ENCODE data around the gene C2orf72.
"Not testable (repeated sequence)": the region's sequence is repeated elsewhere in the genome, so short reads cannot be mapped to it uniquely, and the experiment has no call there.

C2orf72 gene

DNA sequence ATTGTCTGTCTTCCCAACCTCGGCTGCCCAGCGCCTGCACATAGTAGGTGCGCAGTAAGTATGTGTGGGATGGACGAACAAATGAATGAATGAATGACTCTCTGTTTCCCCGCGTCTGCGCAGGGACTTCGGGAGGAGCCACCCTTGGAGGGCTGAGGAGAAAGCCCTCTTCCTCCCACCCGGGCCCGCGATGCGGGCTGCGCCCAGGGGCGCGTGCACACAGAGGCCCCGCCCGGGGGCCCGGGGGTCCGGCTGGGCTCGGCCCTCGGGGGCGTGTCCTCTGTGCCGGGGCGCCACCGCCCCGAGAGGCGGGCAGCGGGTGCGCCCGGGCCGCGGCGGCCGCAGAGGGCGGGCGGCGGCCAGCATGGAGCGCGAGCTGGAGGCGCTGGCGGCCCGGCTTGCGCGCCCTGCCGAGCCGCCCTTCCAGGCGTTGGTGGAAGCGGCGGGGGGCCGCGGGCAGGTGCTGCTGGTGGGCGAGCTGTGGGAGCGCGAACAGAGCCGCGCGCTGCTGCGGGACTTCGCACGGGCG is at the start of gene C2orf72:
Gene C2orf72, plus strand, starts transcription at position 322 of the 529 bp plus-strand sequence. Its CDS starts 43 bp downstream, at position 365.
- DNase-seq: no peak

DNA sequence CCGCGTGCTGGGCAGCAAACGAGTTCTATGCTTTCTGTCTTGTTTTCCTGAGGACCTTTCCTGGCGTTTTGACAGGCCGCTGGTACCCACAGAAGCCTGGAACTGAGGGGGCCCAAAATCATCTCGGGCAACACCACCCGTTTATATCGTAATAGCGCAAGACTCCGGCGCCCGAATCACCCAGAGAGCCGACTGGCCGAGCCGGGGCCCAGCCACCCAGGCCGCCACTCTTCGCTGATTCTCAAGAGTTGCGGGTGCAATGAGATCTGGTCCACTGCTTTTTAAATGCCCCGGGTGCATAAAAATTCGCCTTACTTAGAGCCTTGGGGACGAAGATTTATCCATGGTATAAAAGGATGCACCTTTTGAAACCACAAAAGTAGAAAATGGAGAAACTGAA is 47.6 kb upstream of the C2orf72 start:
- no peak for DNase-seq

DNA sequence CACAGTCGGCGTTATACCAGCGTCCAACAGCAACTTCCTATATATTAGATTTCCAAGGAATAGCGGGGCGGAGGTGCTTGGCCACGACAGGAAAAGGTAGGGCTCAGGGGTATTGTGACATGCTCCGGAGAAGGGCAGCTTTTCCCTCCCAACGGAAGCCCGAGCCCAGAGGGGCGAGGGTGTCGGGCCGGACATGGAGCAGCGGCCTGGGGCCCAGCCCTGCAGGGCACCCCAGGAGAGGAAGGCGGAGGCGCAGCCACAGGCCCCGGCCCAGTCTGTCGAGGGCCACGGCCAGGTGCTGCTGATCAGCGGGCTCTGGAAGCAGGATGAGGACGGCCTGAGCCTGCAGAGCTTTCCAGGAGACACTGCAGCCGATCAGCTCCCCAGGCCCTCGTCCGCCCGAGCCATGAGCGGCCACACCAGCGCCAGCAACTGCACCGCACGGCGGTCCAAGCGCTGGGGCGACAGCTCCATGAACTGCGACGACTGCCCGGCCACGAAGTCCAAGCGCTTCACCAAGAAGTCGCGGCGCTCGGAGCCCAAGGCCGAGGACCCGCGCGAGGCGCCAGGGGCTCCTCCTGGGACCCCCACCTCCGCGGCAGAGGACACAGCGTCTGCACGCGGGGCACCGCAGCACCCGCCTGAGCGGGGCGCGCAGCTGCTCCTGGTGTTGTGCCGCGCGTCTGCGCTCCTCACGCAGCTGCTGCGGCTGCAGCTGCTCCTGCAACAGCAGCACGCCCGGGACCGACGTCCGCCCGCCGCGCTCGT is 47.0 kb upstream of the C2orf72 start:
- DNase-seq: no peak

DNA sequence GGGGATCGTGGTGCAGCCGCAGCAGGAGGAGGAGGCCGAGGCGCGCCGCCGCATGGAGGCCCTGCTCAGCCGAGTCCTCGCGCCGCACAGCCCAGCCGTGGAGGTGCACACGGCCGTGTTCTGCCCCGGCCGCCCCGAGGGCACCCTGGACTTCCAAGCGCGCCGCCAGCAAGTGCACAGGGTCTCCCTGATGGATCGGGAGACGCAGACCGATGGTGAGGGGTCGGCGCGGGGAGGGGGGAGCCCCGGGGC is 46.5 kb upstream of the C2orf72 start:
- DNase-seq: no peak

DNA sequence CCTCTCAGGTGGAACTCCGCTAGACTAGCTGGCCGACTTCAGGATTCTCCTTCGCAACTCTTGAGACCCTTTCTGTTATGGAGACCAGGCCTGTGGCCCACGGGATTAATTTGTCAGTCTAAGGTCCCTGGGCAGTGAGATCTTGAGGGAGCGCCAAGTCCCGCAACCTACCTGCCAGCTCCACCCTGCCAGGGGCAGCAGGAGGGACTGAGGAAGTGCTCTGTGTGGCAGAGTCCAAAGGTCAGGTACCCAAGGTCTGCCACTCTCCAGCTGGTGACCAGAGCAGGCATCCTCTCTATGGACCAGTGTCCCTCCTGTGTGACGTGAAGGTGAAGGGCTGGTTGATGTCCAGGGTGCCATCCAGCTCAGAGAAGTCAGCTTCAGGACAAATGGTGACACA is 45.7 kb upstream of the C2orf72 start:
- DNase-seq: no peak

DNA sequence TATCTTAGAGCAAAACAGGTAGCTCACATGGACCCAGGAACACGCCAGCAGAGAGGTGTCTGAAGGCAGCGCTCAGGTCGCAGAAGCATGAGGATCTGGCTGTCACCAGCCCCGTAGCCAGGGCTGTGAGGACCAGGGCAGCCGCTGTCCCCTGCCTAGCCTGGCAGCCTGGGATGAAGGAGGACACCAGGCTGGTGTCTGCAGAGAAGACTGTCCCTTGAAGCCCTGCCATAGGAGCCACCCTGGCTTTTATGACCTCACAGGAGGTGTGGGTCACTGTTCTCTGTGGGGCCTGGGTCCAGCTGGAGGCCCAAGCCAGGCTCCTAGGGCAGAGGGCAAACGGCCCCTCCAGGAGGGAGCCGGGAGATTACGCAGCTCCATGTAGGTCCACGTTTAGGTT is 41.5 kb upstream of the C2orf72 start, which contains the start of gene SPATA3:
Gene SPATA3, plus strand, starts transcription at position 301 of the 400 bp plus-strand sequence. CDS start 113 bp downstream, outside the sequence.
- DNase-seq: no peak

DNA sequence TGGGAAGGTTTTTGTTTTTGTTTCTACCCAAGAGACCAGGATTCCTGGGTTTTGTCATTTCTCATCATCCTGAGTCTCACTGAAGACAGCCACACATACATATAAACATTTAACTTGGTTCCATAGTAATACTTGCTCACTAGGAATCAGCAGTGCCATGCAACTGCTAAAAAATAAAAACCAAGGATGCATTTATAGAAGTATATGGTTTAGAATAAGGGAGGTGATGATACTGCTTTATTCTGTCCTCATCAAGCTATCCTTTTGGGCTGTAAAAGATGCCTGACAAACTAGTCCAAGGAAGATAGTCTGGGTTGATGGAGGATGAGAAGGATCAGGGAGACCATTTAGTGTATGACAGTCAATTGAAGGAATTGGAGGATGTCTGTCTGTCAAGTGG is 40.7 kb upstream of the C2orf72 start:
- no peak for DNase-seq

DNA sequence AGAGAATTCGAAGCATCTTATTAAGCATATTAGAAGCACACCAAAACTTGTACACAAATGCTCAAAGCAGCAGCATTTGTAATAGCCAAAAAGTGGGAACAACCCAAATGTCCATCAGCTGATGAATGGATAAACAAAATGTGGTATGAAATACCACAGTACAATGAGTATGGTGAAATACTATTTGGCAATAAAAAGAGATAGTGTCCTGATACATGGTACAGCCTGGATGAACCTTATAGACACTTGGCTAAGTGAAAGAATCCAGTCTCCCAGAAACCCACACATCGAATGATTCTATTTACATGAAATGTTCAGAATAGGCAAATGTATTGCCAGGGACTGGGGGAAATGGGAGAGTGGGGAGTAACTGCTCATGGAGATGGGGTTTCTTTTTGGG is 38.4 kb upstream of the C2orf72 start:
- no peak for DNase-seq

DNA sequence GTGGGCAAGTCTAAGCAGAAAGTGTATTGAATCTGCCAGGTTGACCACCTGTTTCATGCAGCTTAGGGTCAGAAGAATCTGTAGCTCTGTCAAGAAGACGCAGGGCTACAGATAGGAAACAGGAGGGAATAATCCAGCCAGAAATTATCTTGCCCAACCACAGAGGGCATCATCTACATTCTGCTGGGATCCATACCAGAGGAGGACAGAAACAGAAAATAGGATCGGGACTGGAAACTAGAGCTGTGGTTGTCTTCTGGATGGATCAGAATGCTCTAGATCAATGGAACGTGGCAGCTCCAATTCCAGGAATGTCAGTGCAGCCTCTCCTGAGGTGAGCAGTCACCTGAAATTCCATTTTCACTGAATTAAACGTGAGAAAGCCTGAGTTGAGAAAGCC is 37.8 kb upstream of the C2orf72 start:
- DNase-seq: no peak

DNA sequence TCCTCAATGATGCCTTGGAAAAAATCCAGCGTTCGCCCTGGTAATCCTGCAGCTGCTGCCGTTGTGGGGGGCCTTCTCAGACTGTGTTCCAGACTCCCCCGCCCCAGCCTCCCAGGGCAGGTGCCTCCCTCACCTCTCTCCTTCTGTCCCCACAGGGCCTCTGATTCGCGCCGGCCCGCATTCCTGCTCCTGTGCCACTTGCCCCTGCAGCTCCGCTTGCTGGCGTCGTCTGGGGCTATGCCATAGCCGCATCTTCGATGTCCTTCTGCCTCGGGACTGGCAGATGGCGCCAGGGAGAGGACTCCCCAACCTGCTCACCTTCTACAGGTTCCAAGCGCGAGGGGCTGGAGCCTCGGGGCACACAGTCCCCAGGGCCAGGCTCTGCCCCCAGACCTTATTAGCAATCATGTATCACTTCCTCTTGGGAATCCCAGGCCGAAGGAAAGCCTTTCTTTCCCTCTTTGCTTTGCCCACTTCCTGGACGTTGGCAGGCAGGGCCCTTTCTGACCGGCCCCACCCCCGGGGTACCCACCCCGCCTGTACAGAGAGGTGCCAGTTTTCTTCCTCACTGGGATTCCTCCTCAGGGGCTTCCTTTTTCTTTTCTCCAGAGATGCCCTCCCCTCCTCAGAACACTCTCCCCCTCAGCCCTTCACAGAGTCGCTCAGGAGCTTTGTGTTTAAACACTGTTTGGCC is 37.0 kb upstream of the C2orf72 start:
- no peak for DNase-seq

DNA sequence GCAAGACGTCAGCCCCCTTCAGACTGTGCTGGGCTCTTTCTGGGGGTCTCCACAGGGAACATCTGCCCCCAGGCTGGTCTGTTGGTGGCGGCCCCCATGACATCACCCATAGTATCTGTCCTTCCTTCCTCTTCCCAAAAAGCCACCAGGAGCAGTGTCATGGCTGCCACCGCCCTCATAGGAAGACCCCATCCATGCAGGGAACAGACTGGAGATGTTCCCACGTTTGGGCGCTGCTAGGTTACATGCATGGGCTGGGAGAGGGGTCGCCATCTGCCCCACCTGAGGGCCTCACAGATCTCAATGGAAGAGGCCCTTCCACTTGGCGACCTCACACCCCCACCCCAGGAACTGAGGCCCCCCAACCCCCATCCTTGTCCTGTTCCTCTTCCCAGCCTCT is 36.3 kb upstream of the C2orf72 start:
- DNase-seq: no peak

DNA sequence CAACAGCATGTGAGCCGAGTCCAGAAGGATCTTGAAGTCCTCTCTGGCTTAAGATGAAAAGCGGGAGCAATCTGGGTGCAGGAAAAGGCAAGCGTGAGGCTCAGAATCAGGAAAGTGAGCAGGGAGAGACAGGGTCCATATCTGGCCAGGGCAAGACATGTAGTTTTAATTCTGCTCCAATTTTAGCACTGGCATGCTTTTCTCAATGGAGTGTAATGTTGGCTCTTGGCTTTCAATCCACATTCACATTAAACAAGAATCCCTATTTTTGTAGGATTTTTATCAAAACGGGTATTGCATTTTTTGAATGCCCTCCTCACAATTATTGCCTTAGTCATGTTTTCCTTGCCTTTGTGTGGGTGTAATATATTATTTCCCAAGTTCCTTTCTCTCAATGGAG is 35.4 kb upstream of the C2orf72 start:
- no peak for DNase-seq

DNA sequence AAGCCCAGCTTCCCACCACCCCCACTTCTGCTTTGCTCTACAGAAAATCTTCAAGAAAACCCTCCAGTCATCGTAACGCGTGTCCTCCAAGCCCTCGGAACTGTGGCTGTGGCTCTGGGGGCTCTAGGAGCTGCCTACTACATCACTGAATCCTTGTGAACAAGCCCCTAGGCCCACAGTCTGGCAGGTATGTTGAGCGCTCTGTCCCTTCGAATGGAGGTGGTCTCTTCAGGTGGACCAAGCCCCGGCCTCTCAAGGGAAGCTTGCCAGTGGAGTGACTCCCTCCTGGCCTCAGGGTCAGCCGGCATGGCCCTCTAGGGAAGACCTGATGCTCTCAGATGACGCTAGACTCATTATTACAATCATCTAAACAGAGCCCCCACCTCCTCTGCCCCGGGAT is 34.7 kb upstream of the C2orf72 start:
- DNase-seq: no peak

DNA sequence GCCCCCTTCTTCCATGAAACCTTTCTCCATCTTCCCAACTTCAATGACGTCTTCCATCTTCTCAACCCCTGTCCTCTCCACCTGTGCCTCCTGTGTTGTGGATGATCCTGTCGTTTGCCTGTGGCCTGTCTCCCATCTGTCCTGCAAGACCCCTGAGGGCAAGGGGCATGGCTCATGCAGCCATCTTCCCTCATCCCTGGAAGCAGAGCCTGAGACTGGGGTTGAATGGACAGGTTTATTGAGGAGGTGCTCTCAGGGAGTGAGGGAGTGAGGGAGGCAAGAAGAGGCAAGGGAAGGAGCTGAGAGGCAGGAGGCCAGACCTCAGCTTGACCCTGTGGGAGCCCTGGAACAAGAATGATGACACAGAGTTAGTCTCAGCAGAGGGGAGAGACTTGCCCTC is 34.1 kb upstream of the C2orf72 start:
- no peak for DNase-seq

DNA sequence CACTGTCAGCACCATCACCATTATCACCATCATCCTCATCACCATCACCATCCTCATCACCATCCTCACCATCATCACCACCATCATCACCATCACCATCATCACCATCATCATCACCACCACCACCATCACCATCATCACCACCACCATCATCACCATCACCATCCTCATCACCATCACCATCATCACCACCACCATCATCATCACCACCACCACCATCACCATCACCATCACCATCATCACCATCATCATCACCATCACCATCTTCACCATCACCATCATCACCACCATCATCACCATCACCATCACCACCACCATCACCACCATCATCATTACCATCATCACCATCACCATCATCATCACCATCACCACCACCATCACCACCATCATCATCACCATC is 32.4 kb upstream of the C2orf72 start:
- DNase-seq: not testable (repeated sequence)

DNA sequence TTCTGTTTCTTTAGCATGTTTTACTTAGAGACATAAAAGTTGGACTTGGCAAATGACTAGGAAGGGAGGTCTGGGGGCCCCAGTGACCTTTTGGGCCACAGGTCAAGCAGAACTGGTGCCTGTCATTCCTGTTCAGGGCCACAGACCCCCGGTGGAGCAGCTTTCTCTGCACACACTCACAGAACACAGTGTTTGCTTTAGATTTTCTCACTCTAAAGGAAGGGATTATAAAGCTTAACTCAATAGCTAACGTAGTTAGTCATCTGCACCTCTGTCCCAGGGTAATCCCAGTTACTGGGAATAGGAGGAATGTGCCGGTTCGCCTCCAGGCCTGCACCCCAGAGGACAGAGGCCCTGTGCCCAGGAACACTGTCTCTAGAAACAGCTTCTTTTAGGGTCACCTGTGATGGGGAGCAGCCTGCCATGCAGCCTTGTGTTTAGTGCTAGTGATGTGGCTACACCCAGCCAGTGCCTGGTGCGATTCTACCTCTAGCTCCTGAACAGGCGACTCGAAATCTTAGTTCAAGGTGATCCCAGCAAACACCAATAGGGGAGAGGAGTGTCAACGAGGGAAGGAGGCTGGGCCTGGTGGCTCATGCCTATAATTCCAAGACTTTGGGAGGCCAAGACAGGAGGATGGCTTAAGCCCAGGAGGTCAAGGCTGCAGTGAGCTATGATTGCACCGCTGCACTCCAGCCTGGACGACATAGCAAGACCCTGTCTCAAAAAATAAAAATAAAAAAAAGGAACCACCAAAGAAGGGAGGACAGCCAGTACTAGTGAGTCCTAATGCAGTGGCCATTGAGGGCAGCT is 29.8 kb upstream of the C2orf72 start:
- no peak for DNase-seq

DNA sequence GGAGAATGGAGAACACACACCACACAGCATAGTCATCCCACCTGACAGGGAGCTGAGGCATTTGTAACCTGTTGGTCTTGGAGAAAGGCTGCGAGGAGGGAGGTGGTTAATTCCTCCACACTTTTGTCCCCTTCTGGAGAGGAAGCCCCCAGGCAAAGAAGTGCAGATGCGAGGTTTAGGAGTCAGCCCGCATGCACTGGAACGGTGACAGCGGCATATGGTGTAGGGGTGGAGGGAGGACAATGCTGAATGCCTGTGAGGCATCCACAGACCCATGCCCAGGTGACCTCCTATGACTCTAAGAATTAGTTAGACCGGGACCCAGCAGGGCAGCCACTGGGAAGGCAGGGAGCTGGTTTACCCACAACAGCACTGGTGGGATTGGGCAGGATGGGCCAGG is 29.2 kb upstream of the C2orf72 start:
- DNase-seq: no peak

DNA sequence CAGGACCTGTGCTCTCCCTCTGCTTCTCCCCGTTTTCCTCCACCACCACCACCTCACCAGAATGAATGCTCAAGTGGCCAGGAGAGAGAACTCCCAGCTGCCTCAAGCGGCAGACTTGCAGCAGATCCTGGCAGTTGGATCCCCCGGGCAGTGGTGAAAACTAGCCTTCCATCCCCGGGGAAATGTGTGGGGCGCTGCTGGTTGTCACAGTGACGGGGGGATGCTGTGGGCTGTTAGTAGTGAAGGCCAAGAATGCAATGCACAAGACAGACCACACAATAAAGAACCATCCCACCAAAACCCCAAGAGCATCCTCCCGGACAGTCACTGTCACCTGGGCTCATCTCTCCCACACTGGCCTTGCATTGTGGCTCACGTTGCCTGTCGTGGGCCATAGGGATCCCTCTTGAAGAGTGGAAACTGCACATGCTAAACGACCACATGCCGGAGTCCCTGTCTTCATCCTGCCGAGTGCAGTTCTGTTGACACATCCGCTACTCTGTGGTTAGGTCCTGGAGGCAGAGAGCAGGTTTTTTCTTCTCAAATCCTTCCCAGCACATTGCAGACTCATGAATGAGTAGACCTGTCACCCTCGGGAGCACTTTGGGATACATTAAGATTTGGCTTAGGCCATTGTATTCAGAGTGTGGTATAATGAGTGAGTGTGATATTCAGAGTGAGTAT is 27.9 kb upstream of the C2orf72 start:
- no peak for DNase-seq

DNA sequence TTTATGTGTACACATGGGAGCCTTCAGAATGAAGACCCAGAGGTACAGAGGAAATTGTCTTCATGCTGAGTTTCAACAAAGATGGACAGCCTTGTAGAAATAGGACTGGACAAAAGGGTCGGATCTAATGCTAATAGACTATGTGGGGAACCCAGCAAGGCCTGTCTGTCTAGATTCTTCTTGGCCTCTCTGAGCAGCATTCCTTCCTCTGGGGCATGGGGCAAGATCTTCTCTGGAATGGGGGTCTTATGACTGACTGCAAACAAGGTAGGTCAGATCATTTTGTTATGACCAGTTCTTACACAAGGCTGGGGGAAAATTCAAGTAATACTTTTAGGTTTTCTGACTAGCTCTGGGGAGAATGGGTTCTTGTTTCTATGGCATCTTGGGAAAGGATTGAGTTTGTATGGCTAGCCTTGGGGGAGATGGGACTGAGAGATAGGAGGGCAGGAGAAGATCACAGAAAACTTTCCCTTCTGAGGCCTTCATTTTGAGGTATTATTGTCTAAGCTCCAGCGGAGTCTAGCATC is 27.1 kb upstream of the C2orf72 start:
- DNase-seq: no peak

DNA sequence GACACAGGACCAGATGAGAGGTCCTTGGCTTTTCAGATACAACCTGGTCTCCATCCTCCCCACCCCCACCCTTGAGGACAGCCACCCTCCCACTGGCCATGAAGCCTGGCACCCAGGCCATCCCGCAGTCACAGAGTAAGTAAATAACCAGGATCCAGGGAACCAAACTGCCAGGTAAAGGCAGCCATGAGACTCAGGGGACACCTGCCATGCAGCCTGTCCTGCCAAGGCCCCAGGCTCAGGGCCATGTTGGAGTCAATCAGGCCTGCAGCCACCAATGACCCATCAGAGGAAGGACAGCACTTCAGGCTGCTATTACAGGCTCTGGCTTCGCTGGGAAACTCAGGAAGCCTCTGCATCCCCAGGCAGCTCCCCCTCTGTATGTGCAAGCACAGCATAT is 25.8 kb upstream of the C2orf72 start:
- DNase-seq: no peak

DNA sequence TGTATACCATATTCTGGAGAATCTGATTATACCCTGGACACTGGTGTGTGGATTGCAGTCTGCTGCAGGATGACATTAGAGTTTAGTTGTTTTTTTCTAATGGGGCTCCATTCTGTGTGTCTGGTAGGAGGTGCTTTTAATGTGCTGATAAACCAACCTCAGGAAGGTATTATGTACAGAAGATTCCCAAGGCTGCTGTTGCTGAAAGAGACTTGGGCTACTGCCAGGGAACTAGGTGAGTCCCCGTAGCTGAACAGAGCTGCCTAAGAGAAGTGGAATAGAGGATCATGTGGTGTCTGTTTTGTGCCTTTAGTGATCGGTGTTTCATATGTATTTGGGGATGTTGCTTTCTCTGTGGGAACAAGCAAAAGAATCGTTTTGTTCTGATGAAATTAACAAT is 24.9 kb upstream of the C2orf72 start:
- no peak for DNase-seq

DNA sequence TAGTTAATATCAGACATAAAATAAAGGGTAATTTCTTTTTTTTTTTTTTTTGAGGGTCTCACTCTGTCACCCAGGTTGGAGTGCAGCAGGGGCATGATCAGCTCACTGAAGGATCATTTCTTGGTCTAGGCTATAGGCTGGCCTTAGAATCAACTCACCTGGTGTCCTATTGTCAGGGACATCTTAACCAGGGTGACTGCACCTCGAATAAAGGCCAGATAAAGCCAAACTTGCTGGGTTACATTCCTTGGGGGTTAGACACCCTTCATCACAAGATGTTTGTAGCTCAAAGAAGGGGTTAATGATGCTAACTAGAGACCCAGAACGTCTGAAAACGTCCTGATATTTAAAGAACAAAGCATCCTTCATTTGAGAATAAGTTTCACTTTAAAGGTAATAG is 23.5 kb upstream of the C2orf72 start:
- no peak for DNase-seq

DNA sequence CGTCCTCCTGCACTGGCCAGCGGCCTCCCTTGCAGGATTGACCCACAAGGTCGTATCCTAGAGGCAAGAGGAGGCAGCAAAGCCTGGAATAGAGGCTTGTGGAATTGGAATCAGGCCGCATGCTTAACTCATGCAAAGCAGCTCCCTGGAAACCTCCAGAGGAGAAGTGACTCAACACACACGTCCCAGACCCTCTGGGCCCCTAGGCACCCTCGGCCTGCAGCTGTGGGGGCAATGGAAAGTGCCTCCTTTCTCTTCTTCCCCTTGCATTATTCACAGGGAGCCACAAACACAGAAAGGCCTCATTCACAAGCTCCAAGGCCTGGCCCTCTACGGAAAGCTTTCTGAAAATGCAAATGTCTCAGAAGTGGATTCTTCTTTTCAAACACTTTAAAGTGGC is 21.8 kb upstream of the C2orf72 start:
- no peak for DNase-seq

All from CD4-positive, alpha-beta T cell treated with Interleukin-17A for 4 hours (primary cell).